Retinal pigment epithelial cell (primary cell): ENCODE results near the gene ATP5PF.

Experiments
- DNase-seq: peaks from one replicate; pipeline ENCODE4 v3.0.0-alpha.2; 2010; ENCODE audit warnings: low read depth
- H3K4me3 ChIP-seq: 2 replicates; pipeline ENCODE4 v1.5.1; 2011; ENCODE audit warnings: mild to moderate bottlenecking, low read length, control low read depth, moderate library complexity
- CTCF ChIP-seq: conservative IDR thresholded peaks from 2 replicates; pipeline ENCODE4 v1.5.1; 2011; ENCODE audit warnings: low read depth, low read length, control low read depth, inconsistent platforms

Gene ATP5PF

GRCh38 chr21:25760061-25760460 lies 25.4 kb upstream of the ATP5PF start:
- no peak for TF ChIP-seq CTCF
- no peak overlapping the region for H3K4me3 ChIP-seq
- no peak for DNase-seq

- DNase-seq = no peak
- TF ChIP-seq CTCF = no peak
- H3K4me3 ChIP-seq = no peak overlapping the region
These were observed 24.9 kb upstream of the ATP5PF start for GRCh38 chr21:25759573-25759972.

GRCh38 chr21:25757531-25757930 lies 22.8 kb upstream of the ATP5PF start:
- no peak for TF ChIP-seq CTCF
- H3K4me3 ChIP-seq = no peak overlapping the region
- DNase-seq = no peak

DNA sequence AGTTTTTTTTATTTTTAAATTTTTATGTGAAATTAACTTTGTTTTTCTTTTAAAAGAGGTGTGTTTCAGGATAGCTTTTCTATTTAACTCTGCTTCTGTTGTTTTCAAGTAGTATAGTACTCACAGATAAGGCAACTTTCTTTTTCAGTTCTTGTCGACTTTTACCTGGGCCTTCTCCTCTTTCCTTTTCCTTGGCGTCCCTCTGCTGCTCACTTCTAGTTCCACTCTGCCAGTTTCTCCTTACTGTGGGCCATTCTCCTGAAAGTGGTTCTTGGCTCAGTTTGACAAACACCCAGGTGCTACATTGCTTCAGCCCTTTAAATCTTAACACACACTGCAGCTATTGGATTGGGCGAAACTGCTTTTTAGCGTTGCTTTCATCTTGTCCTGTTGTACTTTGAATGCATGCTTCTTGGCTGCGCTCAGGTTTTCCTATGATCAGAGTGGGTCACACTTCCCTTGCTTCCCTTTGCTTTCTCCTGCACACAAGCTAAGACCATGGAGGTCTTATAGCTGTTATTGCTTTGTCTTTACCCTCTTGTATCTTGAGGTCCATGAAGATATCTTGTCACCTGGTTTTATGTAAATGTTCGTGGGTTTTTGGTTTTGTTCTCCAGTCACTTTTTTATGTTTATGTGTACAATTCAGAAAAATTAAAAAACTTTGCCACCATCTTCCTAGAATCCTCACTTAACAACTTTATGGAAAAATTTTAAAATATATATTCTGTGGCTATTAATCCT lies 21.7 kb upstream of the ATP5PF start:
- no peak overlapping the region for H3K4me3 ChIP-seq
- DNase-seq = no peak
- no peak for TF ChIP-seq CTCF

GRCh38 chr21:25752416-25752815 lies 17.7 kb upstream of the ATP5PF start:
- DNase-seq = no peak
- no peak overlapping the region for H3K4me3 ChIP-seq
- no peak for TF ChIP-seq CTCF

GRCh38 chr21:25750085-25750484 lies 15.4 kb upstream of the ATP5PF start:
- H3K4me3 ChIP-seq = no peak overlapping the region
- TF ChIP-seq CTCF = no peak
- DNase-seq = no peak

GRCh38 chr21:25744854-25745253 lies 10.2 kb upstream of the ATP5PF start:
- no peak for DNase-seq
- no peak overlapping the region for H3K4me3 ChIP-seq
- no peak for TF ChIP-seq CTCF
